ENCODE measurements around the gene PDPN. TPM values are rescaled to one million over a fixed set of nuclear protein-coding genes. Genes with fewer than 3 reads are reported as not detected.

Gene PDPN
- polyA plus RNA-seq, 1 donor (not counting 4 experiments of a cell fraction or from before 2014, with no cell fraction given): 29.9 TPM

- Histone ChIP-seq H3K27me3 (ENCODE audit: control insufficient read depth, extremely low read depth, insufficient read depth, low read length) (no peaks in the 10 kb centered on the region), H3K9me3 (ENCODE audit: control insufficient read depth, low read depth, low read length) (no peaks in the 10 kb centered on the region), H3K4me1 (ENCODE audit: control insufficient read depth, extremely low read depth, insufficient read depth, low read length) (peaks cover 40% of the 10 kb centered on the region), H3K4me3 (ENCODE audit: control insufficient read depth in 2 of 3, extremely low read depth in 1 of 3, insufficient read depth in 2 of 3, low read depth in 1 of 3, low read length in 3 of 3) (no peak overlapping the region), H4K20me1 (ENCODE audit: control insufficient read depth, extremely low read depth, insufficient read depth, low read length) (no peaks in the 10 kb centered on the region), H3K36me3 (ENCODE audit: control insufficient read depth in 2 of 2, extremely low read depth in 1 of 2, insufficient read depth in 2 of 2, low read length in 2 of 2) (no peaks in the 10 kb centered on the region), H3K27ac (ENCODE audit: control insufficient read depth, insufficient read depth, low read length) (no peak overlapping the region), H3K4me2 (ENCODE audit: control insufficient read depth, extremely low read depth, insufficient read depth, low read depth, low read length) (no peak overlapping the region), H3K9ac (ENCODE audit: control insufficient read depth, extremely low read depth, insufficient read depth, low read length) (no peak overlapping the region), H3K9me1 (ENCODE audit: control insufficient read depth, extremely low read depth, insufficient read depth, low read length) (no peaks in the 10 kb centered on the region), H2AFZ (ENCODE audit: control insufficient read depth, low read length) (no peak overlapping the region), H3K79me2 (ENCODE audit: control insufficient read depth, insufficient read depth, low read length) (no peaks in the 10 kb centered on the region)
- no peak for TF ChIP-seq EZH2 (IDR thresholded peaks at IDR 0.05; ENCODE audit: low read length)
- FAIRE-seq (no peak), DNase-seq (ENCODE audit: low read depth, low spot score) (no peak)
- dilution Hi-C loops (cut with MboI; ENCODE audit: extremely low pct_ligation_motif_present, low sequenced_read_pairs): no loop called here
These were observed 82.7 kb downstream of the PDPN start for GRCh38 chr1:13666317-13666716.

Small RNA genes lying within 50 kb of the gene (small RNA-seq; reads per million reads assigned to genes)
- 0 reads per million in 3 experiments for gene RNA5SP41 (ENCODE audit: insufficient read length in 3 of 3, low read depth in 3 of 3, low replicate concordance in 1 of 3)

Other genes starting within 250 kb of the PDPN start
- not detected in 3 replicates for gene PRAMEF14, start 236.7 kb upstream of the PDPN start, polyA plus RNA-seq
- not detected in 3 replicates for gene PRAMEF19, start 211.9 kb upstream of the PDPN start, polyA plus RNA-seq
- not detected in 3 replicates for gene PRAMEF17, start 194.2 kb upstream of the PDPN start, polyA plus RNA-seq
- not detected in 3 replicates for gene PRAMEF20, start 173.4 kb upstream of the PDPN start, polyA plus RNA-seq
- gene LRRC38, start 69.8 kb upstream of the PDPN start, polyA plus RNA-seq: 0.03 TPM in 1 of 3 replicates, not detected in the others
- 10.8 to 14.2 TPM (median 13.8 TPM) in 3 replicates for gene PRDM2, start 116.4 kb downstream of the PDPN start, polyA plus RNA-seq

Data from keratinocyte (primary cell).